H4 (cell line): ENCODE data around the gene C1orf115. TPM values are rescaled to one million over a fixed set of nuclear protein-coding genes. Genes with fewer than 3 reads are reported as not detected.
"Not testable (repeated sequence)": the region's sequence is repeated elsewhere in the genome, so short reads cannot be mapped to it uniquely, and the experiment has no call there.

Source experiments
- DNase-seq: peaks from one replicate; pipeline ENCODE4 v3.0.0-alpha.2; 2015; ENCODE audit warnings: low spot score
- total RNA-seq: library from RNA; depleted of rRNA; stranded (reverse); fragments of >200 nt; shearing (Covaris generic); gene quantifications from 2 replicates; pipeline ENCODE4 v1.2.3, GENCODE V29; 2014; rRNA removed

Gene C1orf115
- total RNA-seq, 1 experiment from 2014 or later: not detected

DNA sequence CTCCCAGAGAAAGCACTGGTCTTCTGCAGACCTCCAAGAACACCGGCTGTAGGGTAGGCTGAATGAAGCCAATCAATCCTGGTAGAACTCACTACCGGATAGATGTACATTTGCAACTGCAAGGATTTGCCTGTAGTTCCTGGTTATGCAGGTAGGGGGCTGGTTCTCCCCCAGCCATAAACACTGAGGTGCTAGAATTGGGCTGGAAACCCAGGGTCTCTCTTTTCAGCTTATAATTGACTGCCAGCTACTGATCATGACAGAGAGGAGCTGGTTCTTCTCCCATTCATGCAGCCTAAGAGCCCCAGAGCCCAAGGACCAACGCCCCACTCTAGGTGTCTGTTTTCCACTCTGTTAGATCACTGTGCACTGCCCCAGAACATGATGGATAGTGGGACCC lies 36.5 kb downstream of the C1orf115 start:
- no peak for DNase-seq

DNA sequence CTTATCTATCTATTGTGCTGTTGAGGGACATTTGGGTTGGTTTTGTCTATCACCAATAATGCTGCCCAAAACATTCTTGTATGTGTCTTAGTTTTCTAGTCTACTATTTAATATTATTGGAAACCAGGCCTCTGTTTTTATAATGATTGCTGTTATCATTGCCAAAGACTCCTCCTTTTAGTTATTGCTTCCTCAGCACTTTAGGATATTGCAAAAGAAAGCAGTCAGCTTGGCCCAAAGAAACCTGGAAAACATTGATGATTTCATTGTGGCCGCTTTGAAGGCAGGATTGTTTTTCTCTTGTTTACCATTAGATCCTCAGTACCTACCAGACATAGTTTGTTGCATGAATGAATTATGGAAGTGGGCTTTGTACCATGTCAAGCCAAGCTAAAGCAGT lies 37.4 kb downstream of the C1orf115 start:
- no peak for DNase-seq

DNA sequence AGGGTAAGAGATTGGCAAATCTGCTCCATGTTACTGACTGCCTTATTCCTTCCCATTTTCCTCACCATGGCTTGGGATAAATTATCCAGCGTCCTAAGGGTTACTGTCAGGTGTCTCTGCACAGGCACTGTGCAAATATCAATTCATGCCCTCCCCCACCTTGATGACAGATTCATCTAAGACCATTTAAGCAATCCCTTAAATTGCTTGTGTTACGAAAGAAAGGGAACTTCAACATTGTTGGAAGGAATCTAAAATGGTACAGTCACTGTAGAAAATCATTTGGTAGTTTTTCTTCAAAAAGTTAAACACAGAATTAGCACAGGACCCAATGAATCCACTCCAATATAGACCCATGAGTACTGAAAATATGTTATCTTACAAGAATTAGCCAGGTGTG lies 40.3 kb downstream of the C1orf115 start:
- DNase-seq: no peak

DNA sequence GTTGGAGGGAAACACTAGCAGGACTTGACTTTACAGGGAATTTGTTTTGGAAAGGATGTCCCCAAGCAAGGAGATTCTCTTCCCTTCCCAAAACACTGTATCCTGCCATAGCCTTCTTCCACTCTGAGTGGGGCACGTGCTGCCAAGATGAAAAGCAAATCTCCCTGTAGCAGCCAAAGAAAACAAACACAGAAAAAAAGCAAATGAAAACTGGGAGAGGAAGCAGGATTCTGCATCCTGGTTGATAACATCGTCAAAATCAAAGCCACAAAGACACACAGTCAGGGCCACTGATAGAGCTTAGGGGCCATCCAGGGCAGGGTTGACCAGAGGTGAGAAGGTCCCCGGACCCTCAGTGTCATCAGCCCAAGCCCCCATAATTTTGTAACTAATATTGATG lies 42.0 kb downstream of the C1orf115 start:
- no peak for DNase-seq

DNA sequence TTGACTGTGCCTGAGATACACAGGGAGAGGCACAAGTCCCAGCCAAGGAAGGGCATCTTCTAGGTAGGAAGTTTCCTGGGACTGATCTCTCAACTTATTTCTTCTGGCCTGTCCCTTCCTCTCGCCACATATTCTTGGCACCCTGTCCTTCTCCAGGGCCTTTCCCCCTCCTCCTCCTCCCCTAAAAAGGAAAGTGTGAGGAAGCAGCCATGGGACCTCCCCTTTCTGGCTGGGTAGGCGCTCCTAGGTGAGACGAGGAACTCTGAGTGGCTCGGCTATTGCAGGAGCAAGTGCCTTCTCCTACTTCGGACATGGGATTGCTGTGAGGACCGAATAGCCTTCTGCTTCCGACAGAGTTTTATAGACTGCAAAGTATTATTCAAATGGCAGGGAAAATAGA lies 42.5 kb downstream of the C1orf115 start:
- DNase-seq: no peak

DNA sequence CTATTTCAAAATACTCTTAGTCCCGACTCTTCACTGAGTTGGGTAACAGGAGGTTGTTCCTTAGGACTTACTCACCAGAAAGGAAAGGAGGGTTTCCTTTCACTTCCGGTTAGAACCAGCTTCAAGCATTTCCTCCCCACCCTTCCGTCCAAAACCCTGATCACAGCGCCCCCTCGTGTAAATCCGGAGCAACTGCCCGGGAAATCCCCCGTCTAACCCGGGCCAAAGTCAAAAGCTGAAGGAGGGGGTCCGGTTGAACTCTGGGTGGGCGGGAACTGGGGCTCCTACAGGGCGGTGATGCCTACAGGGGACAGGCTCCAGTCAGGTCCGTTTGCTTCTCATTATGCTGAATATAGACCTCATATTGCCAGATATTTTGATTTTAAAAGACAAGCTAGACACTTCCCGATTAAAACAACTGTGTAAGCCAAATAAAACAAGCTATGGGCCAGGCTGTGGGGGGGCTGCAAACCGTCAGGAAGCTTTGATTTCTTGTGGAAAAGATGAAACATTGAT lies 43.0 kb downstream of the C1orf115 start:
- DNase-seq: peak; percentile 89

DNA sequence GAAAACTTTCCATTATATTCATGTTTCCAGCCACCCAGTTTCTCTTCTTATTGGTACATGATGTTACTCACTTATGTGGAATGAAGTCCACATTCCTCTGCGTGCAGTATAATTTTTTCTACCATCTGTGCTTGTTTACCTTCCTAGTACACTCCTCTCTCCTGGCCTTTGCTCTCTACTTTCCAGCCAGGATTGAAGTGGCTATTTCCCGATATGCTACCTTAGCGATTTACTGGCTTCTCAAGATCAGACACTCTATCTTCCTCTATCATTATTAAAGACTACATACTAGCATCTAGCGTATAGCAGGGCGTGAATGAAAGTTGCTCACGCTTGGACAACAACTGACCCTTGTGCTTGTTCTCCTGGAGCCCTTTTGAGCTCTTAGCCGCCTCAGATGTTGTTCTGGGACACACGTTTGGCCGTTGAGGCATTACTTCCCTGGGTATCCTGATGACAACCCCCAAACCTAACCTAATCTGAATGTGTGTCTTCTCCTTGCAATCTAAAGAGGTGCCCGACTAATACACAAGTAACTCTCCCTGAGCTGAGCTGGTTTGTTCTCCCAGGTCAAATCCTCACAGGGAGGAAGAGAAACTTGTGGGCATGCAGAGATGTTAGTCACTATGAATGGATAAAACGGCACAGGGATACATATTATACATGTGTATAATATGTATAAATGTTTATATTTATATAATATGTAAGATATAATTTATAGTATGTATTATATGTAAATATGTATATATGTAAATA lies 44.6 kb downstream of the C1orf115 start:
- peak; percentile 48 for DNase-seq

DNA sequence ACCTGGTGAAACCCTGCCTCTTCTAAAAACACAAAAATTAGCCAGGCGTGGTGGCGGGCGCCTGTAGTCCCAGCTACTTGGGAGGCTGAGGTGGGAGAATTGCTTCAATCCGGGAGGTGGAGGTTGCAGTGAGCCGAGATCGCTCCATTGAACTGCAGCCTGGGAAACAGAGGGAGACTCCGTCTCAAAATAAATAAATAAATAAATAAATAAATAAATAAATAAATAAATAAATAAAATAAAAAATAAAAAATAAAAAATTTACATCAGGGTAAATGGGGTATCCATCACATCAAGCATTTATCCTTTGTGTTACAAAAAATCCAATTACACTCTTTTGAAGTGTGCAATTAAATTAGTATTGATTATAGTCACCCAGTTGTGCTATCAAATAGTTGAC lies 46.1 kb downstream of the C1orf115 start:
- not testable (repeated sequence) for DNase-seq

DNA sequence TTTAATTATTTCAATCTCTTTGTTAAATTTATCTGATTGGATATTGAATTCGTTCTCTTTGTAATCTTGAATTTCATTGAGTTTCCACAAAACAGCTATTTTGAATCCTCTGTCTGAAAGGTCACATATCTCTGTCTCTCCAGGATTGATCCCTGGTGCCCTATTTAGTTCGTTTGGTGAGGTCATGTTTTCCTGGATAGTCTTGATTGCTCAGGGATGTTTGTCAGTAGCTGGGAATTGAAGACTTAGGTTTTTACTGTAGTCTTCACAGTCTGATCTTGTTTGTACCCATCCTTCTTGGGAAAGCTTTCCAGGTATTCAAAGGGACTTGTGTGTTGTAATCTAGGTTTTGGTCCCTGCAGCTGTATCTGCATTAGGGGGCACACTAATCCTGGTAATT lies 51.2 kb downstream of the C1orf115 start:
- DNase-seq: no peak

DNA sequence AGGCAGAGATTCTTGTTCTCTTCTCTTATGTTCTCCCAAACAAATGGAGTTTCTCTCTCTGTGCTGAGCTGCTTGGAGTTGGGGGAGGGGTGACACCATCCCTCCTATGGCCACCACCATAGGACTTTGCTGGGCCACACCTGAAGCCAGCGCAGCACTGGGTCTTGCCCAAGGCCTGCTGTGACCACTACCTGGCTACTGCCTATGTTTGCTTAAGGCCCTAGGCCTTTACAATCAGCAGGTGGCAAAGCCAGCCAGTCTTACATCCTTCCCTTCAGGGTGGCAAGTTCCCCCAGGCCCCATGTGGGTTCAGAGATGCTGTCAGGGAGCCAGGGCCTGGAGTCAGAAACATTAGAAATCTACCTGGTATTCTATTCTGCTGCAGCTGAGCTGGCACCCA lies 51.7 kb downstream of the C1orf115 start:
- no peak for DNase-seq

DNA sequence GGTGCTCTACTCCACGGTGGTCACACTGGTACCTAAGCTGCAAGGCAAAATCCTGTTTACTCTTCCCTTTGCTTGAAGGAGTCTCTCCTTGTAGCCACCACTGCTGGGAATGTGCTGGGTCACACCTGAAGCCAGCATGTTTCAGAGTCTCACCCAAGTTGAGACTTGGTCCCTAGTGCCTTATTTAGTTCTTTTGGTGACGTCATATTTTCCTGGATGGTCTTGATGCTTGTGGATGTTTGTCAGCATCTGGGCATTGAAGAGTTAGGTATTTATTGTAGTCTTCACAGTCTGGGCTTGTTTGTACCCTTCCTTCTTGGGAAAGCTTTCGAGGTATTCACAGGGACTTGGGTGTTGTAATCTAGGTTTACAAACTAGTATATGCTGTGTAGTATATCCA lies 52.4 kb downstream of the C1orf115 start:
- no peak for DNase-seq

DNA sequence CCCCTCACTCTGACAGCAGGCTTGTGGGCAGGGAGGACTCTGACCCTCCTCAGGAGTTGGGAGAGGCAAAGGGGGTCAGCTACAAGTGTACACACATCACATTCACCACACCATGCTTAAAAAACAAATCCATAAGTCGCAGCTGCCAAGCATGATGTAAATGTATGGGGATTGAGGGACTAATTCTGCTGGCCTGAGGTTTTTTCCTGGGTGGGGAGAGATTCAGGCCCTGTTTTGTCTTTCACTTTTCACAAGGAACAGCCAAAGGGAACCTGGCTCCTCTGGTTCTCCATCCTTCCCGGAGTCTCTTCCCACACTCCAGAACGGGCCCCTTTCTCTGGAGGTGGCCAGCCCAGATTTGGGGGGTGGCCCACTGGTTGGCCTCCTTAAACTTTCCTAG lies 56.7 kb downstream of the C1orf115 start:
- DNase-seq: no peak

DNA sequence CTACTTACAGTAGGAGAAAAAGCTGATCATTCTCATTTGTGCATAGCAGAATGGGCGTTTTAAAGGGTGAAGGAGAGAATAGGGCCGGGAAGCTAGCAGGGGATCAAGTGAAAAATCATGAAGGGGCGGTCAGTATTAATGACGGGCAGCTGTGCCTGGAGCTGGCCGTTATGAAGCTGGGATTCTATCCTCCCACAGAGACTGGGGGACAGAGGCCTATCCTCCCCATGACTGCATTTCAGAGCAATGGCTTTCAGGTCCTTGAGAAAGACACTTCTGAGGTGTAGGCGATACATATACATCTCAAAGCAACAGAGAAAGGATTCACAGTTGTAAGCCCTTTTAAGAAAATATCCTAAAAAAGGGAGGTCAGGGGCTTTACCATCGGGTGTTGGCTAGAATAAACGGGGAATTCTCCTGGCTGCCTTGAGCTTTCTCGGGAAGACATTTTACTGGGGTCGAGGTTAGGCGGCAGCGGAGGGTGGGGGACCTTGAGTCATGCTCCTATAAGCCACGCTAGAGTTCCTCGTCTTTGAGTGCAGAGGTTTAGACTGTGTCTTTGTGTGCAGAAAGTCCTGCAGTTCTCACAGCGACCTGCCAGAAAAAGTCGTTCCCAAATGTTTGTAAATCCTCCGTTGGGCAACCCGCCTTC lies 57.4 kb downstream of the C1orf115 start:
- no peak for DNase-seq

DNA sequence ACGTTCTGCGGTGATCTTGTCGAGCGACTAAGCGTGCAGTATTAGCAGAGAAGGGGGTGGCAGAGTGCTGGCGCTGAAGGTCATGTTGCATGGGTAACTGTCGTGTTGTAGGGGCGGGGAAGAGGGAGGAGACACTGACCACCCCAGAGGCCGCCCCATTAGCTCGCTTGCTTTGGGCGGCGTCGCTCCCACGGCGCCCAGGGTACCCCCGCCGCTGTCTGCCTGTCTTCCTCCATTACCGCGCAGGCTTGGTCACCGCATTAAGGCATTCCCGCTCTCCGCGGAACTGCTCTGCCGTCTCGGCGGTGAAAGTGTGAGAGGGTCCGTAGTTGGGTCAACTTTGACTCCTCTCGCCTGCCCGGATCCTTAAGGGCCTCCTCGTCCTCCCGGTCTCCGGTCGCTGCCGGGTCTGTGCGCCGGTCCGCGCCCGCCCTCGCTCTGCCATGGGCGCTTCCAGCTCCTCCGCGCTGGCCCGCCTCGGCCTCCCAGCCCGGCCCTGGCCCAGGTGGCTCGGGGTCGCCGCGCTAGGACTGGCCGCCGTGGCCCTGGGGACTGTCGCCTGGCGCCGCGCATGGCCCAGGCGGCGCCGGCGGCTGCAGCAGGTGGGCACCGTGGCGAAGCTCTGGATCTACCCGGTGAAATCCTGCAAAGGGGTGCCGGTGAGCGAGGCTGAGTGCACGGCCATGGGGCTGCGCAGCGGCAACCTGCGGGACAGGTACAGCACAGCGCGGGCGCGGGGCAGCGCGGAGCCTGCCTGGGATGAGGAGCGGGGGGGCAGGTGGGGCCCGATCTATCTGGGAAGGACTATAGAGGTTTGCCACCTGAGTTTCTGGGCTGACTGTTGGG lies 58.1 kb downstream of the C1orf115 start, which contains the start of gene MTARC2:
Gene MTARC2, plus strand, starts transcription at position 234 of the 846 bp plus-strand sequence. Its CDS starts 210 bp downstream, at position 444.
- no peak for DNase-seq

Other genes with a start within 250 kb of the C1orf115 start
- 3.8 and 4.0 TPM in 2 replicates for gene MARK1, start 162.2 kb upstream of the C1orf115 start, total RNA-seq
- 0.41 TPM in 1 of 2 replicates, not detected in the other for gene MTARC2, start 58.0 kb downstream of the C1orf115 start, total RNA-seq
- gene MTARC1, start 96.5 kb downstream of the C1orf115 start, total RNA-seq: 0.08 and 1.6 TPM in 2 replicates
- 2.6 and 3.0 TPM in 2 replicates for gene HLX, start 189.1 kb downstream of the C1orf115 start, total RNA-seq